GM12872 (cell line): ENCODE results near the gene NOS1.

Experiments used
- CTCF ChIP-seq: IDR thresholded peaks from 3 replicates; pipeline ENCODE4 v1.5.1; 2011; ENCODE audit warnings: low read depth, mild to moderate bottlenecking, low read length, moderate library complexity; ENCODE audit not compliant: insufficient read depth

NOS1 gene

GRCh38 chr12:117255386-117255785, 106.0 kb downstream of the NOS1 start:
- TF ChIP-seq CTCF: no peak

GRCh38 chr12:117243488-117243887, 117.9 kb downstream of the NOS1 start:
- TF ChIP-seq CTCF: no peak

DNA sequence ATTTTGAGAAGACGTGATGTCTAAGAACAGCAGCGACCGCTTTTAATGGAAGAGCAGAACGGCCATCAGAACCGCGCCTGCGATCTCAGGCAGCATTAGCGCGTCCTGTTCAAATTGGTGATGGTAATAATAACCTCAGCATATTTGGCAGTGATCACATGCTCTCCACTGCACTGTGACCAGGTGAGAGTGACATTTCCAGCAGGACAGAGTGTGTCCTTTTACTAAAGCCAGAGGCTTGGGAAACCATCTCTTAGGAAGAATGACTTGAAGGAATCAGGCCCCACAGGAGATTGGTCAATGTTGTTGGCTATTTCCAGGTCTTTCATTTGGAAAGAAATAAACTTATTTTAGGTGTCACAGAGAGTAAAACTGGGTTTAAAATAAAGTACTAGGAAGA, 119.7 kb downstream of the NOS1 start:
- no peak for TF ChIP-seq CTCF

DNA sequence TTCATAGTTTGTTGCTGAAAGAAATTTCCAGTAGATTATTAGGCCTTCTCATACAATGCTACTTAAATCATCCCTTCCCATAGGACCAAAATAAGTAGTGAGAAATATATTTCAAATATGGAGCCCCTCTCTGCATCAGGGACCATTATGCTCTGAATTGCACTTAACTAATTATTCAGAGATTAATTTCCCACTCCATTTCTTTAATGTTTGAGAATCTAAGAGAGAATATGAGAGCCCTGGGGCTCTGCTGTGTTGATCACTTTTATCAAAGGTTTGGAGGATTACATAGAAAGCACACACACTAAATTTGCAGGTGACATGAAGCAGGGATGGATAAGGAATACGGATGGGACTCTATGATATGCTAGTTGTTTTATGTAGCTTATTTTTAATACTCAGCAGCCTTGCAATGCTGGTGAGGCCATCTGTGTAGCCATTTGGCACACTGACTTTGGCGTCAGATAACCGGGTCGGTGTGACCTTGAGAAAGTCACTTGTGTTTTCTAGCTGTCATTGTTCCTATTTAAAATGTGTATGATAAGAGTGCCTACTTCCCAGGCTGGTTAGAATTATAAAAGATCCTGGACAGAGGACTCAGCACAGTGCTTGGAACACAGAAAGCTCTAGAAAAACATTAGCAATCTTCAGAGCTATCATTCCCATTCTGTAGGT, 121.2 kb downstream of the NOS1 start:
- no peak for TF ChIP-seq CTCF

DNA sequence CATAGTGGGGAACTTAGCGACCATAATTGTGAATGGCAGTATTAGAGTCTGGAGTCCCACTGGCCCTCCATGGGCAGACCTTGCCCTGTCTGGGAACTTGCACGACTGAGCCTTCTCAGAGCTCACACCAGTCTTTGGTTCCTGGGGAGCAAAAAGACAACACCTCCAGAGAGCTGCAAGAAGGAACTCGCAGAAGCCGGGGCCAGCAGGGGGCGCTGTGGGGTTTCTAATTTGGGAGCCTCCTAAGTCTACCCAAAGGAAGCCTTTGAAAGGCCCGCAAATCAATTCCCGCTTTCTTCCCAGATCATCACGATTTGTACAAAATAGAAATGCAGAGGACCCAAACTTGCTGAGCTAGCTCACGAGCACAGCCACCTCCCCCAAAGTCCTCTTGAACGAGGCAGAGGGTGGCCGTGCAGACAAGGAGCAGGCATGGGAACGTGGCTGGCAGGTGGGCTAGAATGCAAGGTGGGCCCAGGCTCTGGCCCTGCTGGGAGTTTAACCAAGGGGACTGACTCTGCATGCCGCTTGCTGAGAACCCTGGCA, 124.9 kb downstream of the NOS1 start:
- TF ChIP-seq CTCF: peak; percentile 89

GRCh38 chr12:117235261-117235660, 126.2 kb downstream of the NOS1 start:
- no peak for TF ChIP-seq CTCF

DNA sequence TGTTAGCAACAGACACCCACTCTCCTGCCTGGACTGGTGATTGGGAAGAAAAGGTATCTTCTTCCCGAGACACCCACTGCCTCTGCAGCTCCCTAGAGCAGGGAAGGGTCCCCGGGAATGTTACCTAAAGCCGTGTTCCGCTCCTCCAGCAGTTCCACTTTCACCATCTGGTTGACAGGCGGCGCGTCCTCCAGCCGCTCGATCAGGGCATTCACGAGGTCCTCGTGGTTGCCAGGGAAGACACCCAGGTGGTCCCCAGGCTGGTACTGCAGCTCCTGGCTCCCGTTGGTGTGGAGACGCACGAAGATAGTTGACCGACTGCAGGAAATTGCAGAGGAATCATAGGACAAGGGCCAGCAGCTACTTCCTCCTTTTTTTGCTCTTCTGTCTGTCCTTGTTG, 127.0 kb downstream of the NOS1 start:
- TF ChIP-seq CTCF: no peak
